GM21367 (cell line): ENCODE results near the gene ARMH3.
A peak's percentile ranks its signal among the peaks of the same experiment; 100 is the strongest.

Experiments
- ATAC-seq: cut with Tn5 transposase; IDR thresholded peaks from one replicate; pipeline ENCODE4 v1.9.1; 2021; ENCODE audit not compliant: unreplicated experiment

Gene ARMH3

GRCh38 chr10:101902032-101902819 is 153.7 kb downstream of the ARMH3 start:
- no peak for ATAC-seq

GRCh38 chr10:101901340-101901739 is 154.6 kb downstream of the ARMH3 start:
- peak; percentile 37 for ATAC-seq

- no peak for ATAC-seq
Observed at GRCh38 chr10:101897633-101898032, 158.3 kb downstream of the ARMH3 start.

GRCh38 chr10:101896225-101896877 is 159.6 kb downstream of the ARMH3 start:
- ATAC-seq: no peak

GRCh38 chr10:101895781-101896180 is 160.2 kb downstream of the ARMH3 start:
- no peak for ATAC-seq

- no peak for ATAC-seq
Observed at GRCh38 chr10:101894742-101895141, 161.2 kb downstream of the ARMH3 start.

GRCh38 chr10:101894266-101894665 is 161.7 kb downstream of the ARMH3 start:
- no peak for ATAC-seq

- no peak for ATAC-seq
Observed at GRCh38 chr10:101893510-101894120, 162.4 kb downstream of the ARMH3 start.

GRCh38 chr10:101892782-101893391 is 163.1 kb downstream of the ARMH3 start:
- ATAC-seq: no peak

- no peak for ATAC-seq
Observed at GRCh38 chr10:101889256-101890210, 166.4 kb downstream of the ARMH3 start.

GRCh38 chr10:101888251-101888949 is 167.6 kb downstream of the ARMH3 start:
- no peak for ATAC-seq

GRCh38 chr10:101887775-101888174 is 168.2 kb downstream of the ARMH3 start:
- no peak for ATAC-seq

GRCh38 chr10:101886521-101887312 is 169.3 kb downstream of the ARMH3 start:
- ATAC-seq: no peak

- no peak for ATAC-seq
Observed at GRCh38 chr10:101881036-101881774, 174.8 kb downstream of the ARMH3 start.

GRCh38 chr10:101880232-101880573 is 175.8 kb downstream of the ARMH3 start:
- no peak for ATAC-seq

- no peak for ATAC-seq
Observed at GRCh38 chr10:101879456-101880231, 176.3 kb downstream of the ARMH3 start.

GRCh38 chr10:101878869-101879268 is 177.1 kb downstream of the ARMH3 start:
- no peak for ATAC-seq
